GM06990 (cell line): ENCODE measurements around the gene MTERF4.

Experiments
- DNase-seq: peaks from one replicate; pipeline ENCODE4 v3.0.0-alpha.2; 2011; ENCODE audit not compliant: insufficient read length; ENCODE audit errors: extremely low read depth
- H3K27me3 ChIP-seq: replicated peaks from 2 replicates; pipeline ENCODE4 v1.6.0; 2011; ENCODE audit warnings: low read length; ENCODE audit not compliant: control insufficient read depth, insufficient read depth
- H3K36me3 ChIP-seq: 2 replicates; pipeline ENCODE4 v1.5.1; 2011; ENCODE audit warnings: low read length; ENCODE audit not compliant: control insufficient read depth, insufficient read depth
- H3K4me3 ChIP-seq: replicated peaks from 2 replicates; pipeline ENCODE4 v1.5.1; 2011; ENCODE audit warnings: low read depth, mild to moderate bottlenecking, control low read depth, low read length
- CTCF ChIP-seq: IDR thresholded peaks from 2 replicates; pipeline ENCODE4 v1.5.1; 2011; ENCODE audit warnings: low read length, control low read depth, mild to moderate bottlenecking, inconsistent platforms; ENCODE audit not compliant: insufficient read depth, poor library complexity, severe bottlenecking

MTERF4 gene

GRCh38 chr2:241083091-241083415 is 19.0 kb downstream of the MTERF4 start:
- DNase-seq = no peak
- peaks cover 11% of the 10 kb centered on the region for H3K36me3 ChIP-seq
- no peak for TF ChIP-seq CTCF
- H3K27me3 ChIP-seq = no peaks in the 10 kb centered on the region
- no peak overlapping the region for H3K4me3 ChIP-seq

GRCh38 chr2:241082341-241083090 is 19.6 kb downstream of the MTERF4 start:
- H3K4me3 ChIP-seq = no peak overlapping the region

GRCh38 chr2:241081643-241082340 is 20.3 kb downstream of the MTERF4 start:
- H3K4me3 ChIP-seq = no peak overlapping the region
- H3K36me3 ChIP-seq = peaks cover 4% of the 10 kb centered on the region
- TF ChIP-seq CTCF = no peak
- H3K27me3 ChIP-seq = no peaks in the 10 kb centered on the region
- DNase-seq = no peak

More at GRCh38 chr2:241082341-241083090, 19.6 kb downstream of the MTERF4 start:
- TF ChIP-seq CTCF = no peak
- Histone ChIP-seq H3K27me3 (no peaks in the 10 kb centered on the region), H3K36me3 (peaks cover 8% of the 10 kb centered on the region)
- DNase-seq = no peak

- TF ChIP-seq CTCF = no peak
- Histone ChIP-seq H3K27me3 (no peaks in the 10 kb centered on the region), H3K4me3 (no peak overlapping the region), H3K36me3 (peaks cover 3% of the 10 kb centered on the region)
- no peak for DNase-seq
Observed at GRCh38 chr2:241081190-241081642, 20.9 kb downstream of the MTERF4 start.

GRCh38 chr2:241080405-241081189 is 21.5 kb downstream of the MTERF4 start:
- no peaks in the 10 kb centered on the region for H3K36me3 ChIP-seq
- DNase-seq = no peak
- H3K4me3 ChIP-seq = no peak overlapping the region
- TF ChIP-seq CTCF = no peak
- H3K27me3 ChIP-seq = no peaks in the 10 kb centered on the region
